ENCODE results near the gene RELT.

RELT gene

GRCh38 chr11:73348838-73349237 lies 27.4 kb upstream of the RELT start:
- H3K4me1 ChIP-seq (ENCODE audit: control insufficient read depth, insufficient read depth, low read length), result peaks cover 3% of the 10 kb centered on the region; the same call in 1 of the 2 replicates
- no peaks in the 10 kb centered on the region for H3K36me3 ChIP-seq (ENCODE audit: control insufficient read depth, insufficient read depth, low read length)
- H3K9ac ChIP-seq (ENCODE audit: low read length), result no peak overlapping the region
- peaks cover 4% of the 10 kb centered on the region; the same call in 1 of the 2 replicates for H3K27me3 ChIP-seq (ENCODE audit: control insufficient read depth, insufficient read depth, low read length)
- no peak overlapping the region for H3K27ac ChIP-seq (ENCODE audit: low read depth, low read length)
- H3K4me3 ChIP-seq (ENCODE audit: low read depth, low read length), result no peak overlapping the region
- no peaks in the 10 kb centered on the region for H3K9me3 ChIP-seq (ENCODE audit: control insufficient read depth, insufficient read depth, low read depth, low read length)

- no peak overlapping the region for H3K9ac ChIP-seq (ENCODE audit: low read length)
Measured at GRCh38 chr11:73349633-73350032, 26.6 kb upstream of the RELT start.

GRCh38 chr11:73350908-73351636 lies 25.1 kb upstream of the RELT start:
- H3K36me3 ChIP-seq (ENCODE audit: control insufficient read depth, insufficient read depth, low read length), result no peaks in the 10 kb centered on the region
- 0 out of 2 replicates have a peak, but pooled peaks cover 3% of the 10 kb centered on the region for H3K4me1 ChIP-seq (ENCODE audit: control insufficient read depth, insufficient read depth, low read length)
- no peak overlapping the region for H3K27ac ChIP-seq (ENCODE audit: low read depth, low read length)
- no peak overlapping the region for H3K4me3 ChIP-seq (ENCODE audit: low read depth, low read length)
- H3K9me3 ChIP-seq (ENCODE audit: control insufficient read depth, insufficient read depth, low read depth, low read length), result no peaks in the 10 kb centered on the region
- H3K9ac ChIP-seq (ENCODE audit: low read length), result no peak overlapping the region
- no peaks in the 10 kb centered on the region for H3K27me3 ChIP-seq (ENCODE audit: control insufficient read depth, insufficient read depth, low read length)

More at GRCh38 chr11:73349633-73350032, 26.6 kb upstream of the RELT start:
- Histone ChIP-seq H3K9me3 (ENCODE audit: control insufficient read depth, insufficient read depth, low read depth, low read length) (no peaks in the 10 kb centered on the region), H3K27me3 (ENCODE audit: control insufficient read depth, insufficient read depth, low read length) (peaks cover 3% of the 10 kb centered on the region; the same call in 1 of the 2 replicates), H3K4me3 (ENCODE audit: low read depth, low read length) (no peak overlapping the region), H3K27ac (ENCODE audit: low read depth, low read length) (no peak overlapping the region), H3K36me3 (ENCODE audit: control insufficient read depth, insufficient read depth, low read length) (no peaks in the 10 kb centered on the region), H3K4me1 (ENCODE audit: control insufficient read depth, insufficient read depth, low read length) (0 out of 2 replicates have a peak, but pooled peaks cover 3% of the 10 kb centered on the region)

- Histone ChIP-seq H3K9ac (ENCODE audit: low read length) (no peak overlapping the region), H3K27me3 (ENCODE audit: control insufficient read depth, insufficient read depth, low read length) (no peaks in the 10 kb centered on the region), H3K4me1 (ENCODE audit: control insufficient read depth, insufficient read depth, low read length) (0 out of 2 replicates have a peak, but pooled peaks cover 3% of the 10 kb centered on the region), H3K4me3 (ENCODE audit: low read depth, low read length) (no peak overlapping the region), H3K27ac (ENCODE audit: low read depth, low read length) (no peak overlapping the region), H3K36me3 (ENCODE audit: control insufficient read depth, insufficient read depth, low read length) (0 out of 2 replicates have a peak, but pooled peaks cover 4% of the 10 kb centered on the region), H3K9me3 (ENCODE audit: control insufficient read depth, insufficient read depth, low read depth, low read length) (no peaks in the 10 kb centered on the region)
Measured at GRCh38 chr11:73353422-73353821, 22.8 kb upstream of the RELT start.

DNA sequence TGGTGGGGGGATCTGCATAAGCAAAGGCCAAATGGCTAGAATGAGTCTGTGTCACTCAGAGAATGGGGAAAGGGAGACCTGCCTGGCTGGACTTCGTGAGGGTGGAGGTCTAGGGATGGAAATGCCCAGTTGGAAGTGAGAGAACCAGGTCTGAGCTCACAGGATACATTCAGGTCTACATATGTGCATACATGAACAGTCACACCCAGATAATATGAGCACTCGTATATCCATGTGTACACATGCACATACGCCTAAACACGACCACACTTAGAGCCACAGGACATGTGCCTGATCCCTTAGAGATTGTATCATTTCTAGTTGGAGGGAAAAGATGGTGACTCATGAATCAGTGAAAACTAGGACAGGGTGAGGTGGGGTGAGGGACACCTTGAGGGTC lies 21.1 kb upstream of the RELT start:
- Histone ChIP-seq H3K27ac (ENCODE audit: low read depth, low read length) (no peak overlapping the region), H3K9ac (ENCODE audit: low read length) (no peak overlapping the region)

GRCh38 chr11:73356979-73357860 lies 19.0 kb upstream of the RELT start:
- Histone ChIP-seq H3K4me1 (ENCODE audit: control insufficient read depth, insufficient read depth, low read length) (no peaks in the 10 kb centered on the region), H3K9me3 (ENCODE audit: control insufficient read depth, insufficient read depth, low read depth, low read length) (no peaks in the 10 kb centered on the region), H3K9ac (ENCODE audit: low read length) (no peak overlapping the region), H3K4me3 (ENCODE audit: low read depth, low read length) (no peak overlapping the region), H3K27me3 (ENCODE audit: control insufficient read depth, insufficient read depth, low read length) (no peaks in the 10 kb centered on the region), H3K36me3 (ENCODE audit: control insufficient read depth, insufficient read depth, low read length) (peaks cover 13% of the 10 kb centered on the region; the same call in 1 of the 2 replicates), H3K27ac (ENCODE audit: low read depth, low read length) (no peak overlapping the region)

More for the DNA sequence above, 21.1 kb upstream of the RELT start:
- Histone ChIP-seq H3K36me3 (ENCODE audit: control insufficient read depth, insufficient read depth, low read length) (peaks cover 7% of the 10 kb centered on the region; the same call in 1 of the 2 replicates), H3K4me3 (ENCODE audit: low read depth, low read length) (no peak overlapping the region), H3K27me3 (ENCODE audit: control insufficient read depth, insufficient read depth, low read length) (no peaks in the 10 kb centered on the region), H3K9me3 (ENCODE audit: control insufficient read depth, insufficient read depth, low read depth, low read length) (no peaks in the 10 kb centered on the region), H3K4me1 (ENCODE audit: control insufficient read depth, insufficient read depth, low read length) (0 out of 2 replicates have a peak, but pooled peaks cover 3% of the 10 kb centered on the region)

- Histone ChIP-seq H3K9ac (ENCODE audit: low read length) (no peak overlapping the region), H3K4me1 (ENCODE audit: control insufficient read depth, insufficient read depth, low read length) (0 out of 2 replicates have a peak, but pooled peaks cover 4% of the 10 kb centered on the region), H3K4me3 (ENCODE audit: low read depth, low read length) (no peak overlapping the region), H3K36me3 (ENCODE audit: control insufficient read depth, insufficient read depth, low read length) (peaks cover 13% of the 10 kb centered on the region; the same call in 1 of the 2 replicates), H3K27ac (ENCODE audit: low read depth, low read length) (no peak overlapping the region), H3K9me3 (ENCODE audit: control insufficient read depth, insufficient read depth, low read depth, low read length) (no peaks in the 10 kb centered on the region), H3K27me3 (ENCODE audit: control insufficient read depth, insufficient read depth, low read length) (peaks cover 4% of the 10 kb centered on the region)
Measured at GRCh38 chr11:73358071-73358470, 18.1 kb upstream of the RELT start.

GRCh38 chr11:73359341-73359740 lies 16.9 kb upstream of the RELT start:
- H3K4me1 ChIP-seq (ENCODE audit: control insufficient read depth, insufficient read depth, low read length), result 0 out of 2 replicates have a peak, but pooled peaks cover 4% of the 10 kb centered on the region
- peaks cover 7% of the 10 kb centered on the region for H3K27me3 ChIP-seq (ENCODE audit: control insufficient read depth, insufficient read depth, low read length)
- H3K9me3 ChIP-seq (ENCODE audit: control insufficient read depth, insufficient read depth, low read depth, low read length), result no peaks in the 10 kb centered on the region
- peaks cover 19% of the 10 kb centered on the region; the same call in 1 of the 2 replicates for H3K36me3 ChIP-seq (ENCODE audit: control insufficient read depth, insufficient read depth, low read length)
- H3K4me3 ChIP-seq (ENCODE audit: low read depth, low read length), result no peak overlapping the region
- no peak overlapping the region for H3K9ac ChIP-seq (ENCODE audit: low read length)
- no peak overlapping the region for H3K27ac ChIP-seq (ENCODE audit: low read depth, low read length)

DNA sequence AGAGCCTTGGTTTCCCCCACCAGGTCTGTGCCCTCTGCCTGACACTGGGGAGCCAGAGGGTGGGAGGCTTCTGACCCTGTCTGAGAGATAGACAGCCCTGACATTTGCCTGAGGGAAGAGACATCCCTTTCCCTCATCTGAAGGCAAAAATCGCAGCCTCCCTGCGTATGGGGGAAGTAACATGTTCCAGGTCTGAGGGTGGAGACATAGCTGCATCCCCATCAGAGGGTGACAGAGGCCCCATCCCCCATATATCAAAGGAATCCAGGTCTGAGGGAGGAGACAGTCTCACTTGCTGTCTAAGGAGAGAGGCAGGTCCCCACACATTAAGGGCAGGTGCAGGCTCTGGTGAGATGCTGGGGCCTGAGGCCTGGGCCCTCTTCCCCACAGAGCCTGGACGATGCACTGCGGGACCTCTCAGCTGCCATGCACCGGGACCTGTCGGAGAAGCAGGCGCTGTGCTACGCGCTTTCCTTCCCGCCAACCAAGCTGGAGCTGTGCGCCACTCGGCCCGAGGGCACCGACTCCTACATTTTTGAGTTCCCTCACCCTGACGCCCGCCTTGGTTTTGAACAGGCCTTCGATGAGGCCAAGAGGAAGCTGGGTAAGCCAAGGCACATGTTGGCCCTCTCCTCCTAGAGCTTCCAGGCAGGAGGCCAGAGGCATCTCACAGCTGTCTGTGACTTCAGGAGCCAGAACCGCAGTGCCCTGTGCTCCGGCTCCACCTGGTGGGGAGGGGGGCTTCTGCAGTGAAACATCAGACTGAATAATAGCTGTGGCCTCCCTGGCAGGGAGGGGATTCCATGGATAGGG lies 16.1 kb upstream of the RELT start:
- no peak overlapping the region for H3K4me3 ChIP-seq (ENCODE audit: low read depth, low read length)
- no peaks in the 10 kb centered on the region for H3K9me3 ChIP-seq (ENCODE audit: control insufficient read depth, insufficient read depth, low read depth, low read length)
- H3K36me3 ChIP-seq (ENCODE audit: control insufficient read depth, insufficient read depth, low read length), result peaks cover 21% of the 10 kb centered on the region; the same call in 1 of the 2 replicates
- H3K27ac ChIP-seq (ENCODE audit: low read depth, low read length), result no peak overlapping the region
- peaks cover 7% of the 10 kb centered on the region for H3K27me3 ChIP-seq (ENCODE audit: control insufficient read depth, insufficient read depth, low read length)
- 0 out of 2 replicates have a peak, but pooled peaks cover 4% of the 10 kb centered on the region for H3K4me1 ChIP-seq (ENCODE audit: control insufficient read depth, insufficient read depth, low read length)
- H3K9ac ChIP-seq (ENCODE audit: low read length), result no peak overlapping the region

GRCh38 chr11:73360743-73361369 lies 15.3 kb upstream of the RELT start:
- Histone ChIP-seq H3K27me3 (ENCODE audit: control insufficient read depth, insufficient read depth, low read length) (peaks cover 7% of the 10 kb centered on the region), H3K36me3 (ENCODE audit: control insufficient read depth, insufficient read depth, low read length) (peaks cover 28% of the 10 kb centered on the region; the same call in 1 of the 2 replicates), H3K4me1 (ENCODE audit: control insufficient read depth, insufficient read depth, low read length) (0 out of 2 replicates have a peak, but pooled peaks cover 4% of the 10 kb centered on the region), H3K9me3 (ENCODE audit: control insufficient read depth, insufficient read depth, low read depth, low read length) (no peaks in the 10 kb centered on the region), H3K9ac (ENCODE audit: low read length) (no peak overlapping the region), H3K4me3 (ENCODE audit: low read depth, low read length) (no peak overlapping the region), H3K27ac (ENCODE audit: low read depth, low read length) (no peak overlapping the region)

All from HUES6 (cell line).